Nephron (organoid): ENCODE results near the gene KRT1.

ENCODE experiments used
- H3K27ac Mint-ChIP-seq, 3 experiments: 2 replicates each; pipeline ENCODE4 v1.8.0; 2020; ENCODE audit warnings: mixed read lengths in 3 of 3, mild to moderate bottlenecking in 2 of 3, moderate library complexity in 1 of 3
- H3K27me3 Mint-ChIP-seq: 2 replicates; pipeline ENCODE4 v1.8.0; 2021; ENCODE audit warnings: low read depth, mild to moderate bottlenecking, moderate library complexity, mixed read lengths
- H3K36me3 Mint-ChIP-seq: 2 replicates; pipeline ENCODE4 v1.8.0; 2020; ENCODE audit warnings: low read depth, mixed read lengths
- H3K4me1 Mint-ChIP-seq: 2 replicates; pipeline ENCODE4 v1.8.0; 2020; ENCODE audit warnings: mixed read lengths
- H3K4me3 Mint-ChIP-seq, 3 experiments: 2 replicates each; pipeline ENCODE4 v1.8.0; 2020; ENCODE audit warnings: mild to moderate bottlenecking in 3 of 3, mixed read lengths in 3 of 3, moderate library complexity in 2 of 3
- H3K9me3 Mint-ChIP-seq: 2 replicates; pipeline ENCODE4 v1.8.0; 2020; ENCODE audit warnings: mixed read lengths
- CTCF ChIP-seq, 3 experiments: fragments of 200-600 bp; sonication (generic); IDR thresholded peaks; one replicate each; pipeline ENCODE4 v1.5.0; 2021; ENCODE audit warnings: antibody characterized with exemption in 3 of 3; ENCODE audit not compliant: unreplicated experiment in 3 of 3

Gene KRT1

GRCh38 chr12:52722680-52723079 lies 42.5 kb upstream of the KRT1 start:
- Mint-ChIP-seq H3K4me3 (no peak overlapping the region), H3K27me3 (peaks cover 62% of the 10 kb centered on the region)

GRCh38 chr12:52721838-52722470 lies 41.7 kb upstream of the KRT1 start:
- no peaks in the 10 kb centered on the region for H3K4me1 Mint-ChIP-seq
- TF ChIP-seq CTCF (IDR thresholded peaks at IDR 0.05; ENCODE audit: unreplicated experiment in 3 of 3): no peak
- no peak overlapping the region for H3K27ac Mint-ChIP-seq
- no peaks in the 10 kb centered on the region for H3K36me3 Mint-ChIP-seq
- no peaks in the 10 kb centered on the region for H3K9me3 Mint-ChIP-seq
- H3K27me3 Mint-ChIP-seq: peaks cover 63% of the 10 kb centered on the region
- no peak overlapping the region for H3K4me3 Mint-ChIP-seq

More at GRCh38 chr12:52722680-52723079, 42.5 kb upstream of the KRT1 start:
- Mint-ChIP-seq H3K4me1 (no peaks in the 10 kb centered on the region), H3K36me3 (no peaks in the 10 kb centered on the region), H3K9me3 (no peaks in the 10 kb centered on the region), H3K27ac (no peak overlapping the region)
- TF ChIP-seq CTCF (IDR thresholded peaks at IDR 0.05; ENCODE audit: unreplicated experiment in 3 of 3): no peak

GRCh38 chr12:52720365-52720886 lies 40.2 kb upstream of the KRT1 start:
- Mint-ChIP-seq H3K27me3 (peaks cover 72% of the 10 kb centered on the region), H3K4me3 (no peak overlapping the region), H3K27ac (no peak overlapping the region), H3K4me1 (no peaks in the 10 kb centered on the region), H3K36me3 (no peaks in the 10 kb centered on the region), H3K9me3 (no peaks in the 10 kb centered on the region)
- no peak for TF ChIP-seq CTCF (IDR thresholded peaks at IDR 0.05; ENCODE audit: unreplicated experiment in 3 of 3)

- Mint-ChIP-seq H3K27ac (no peak overlapping the region), H3K27me3 (peaks cover 80% of the 10 kb centered on the region), H3K9me3 (no peaks in the 10 kb centered on the region), H3K4me1 (no peaks in the 10 kb centered on the region), H3K4me3 (no peak overlapping the region), H3K36me3 (no peaks in the 10 kb centered on the region)
- no peak for TF ChIP-seq CTCF (IDR thresholded peaks at IDR 0.05; ENCODE audit: unreplicated experiment in 3 of 3)
These were observed 35.9 kb upstream of the KRT1 start for GRCh38 chr12:52716061-52716460.

- Mint-ChIP-seq H3K9me3 (no peaks in the 10 kb centered on the region), H3K27me3 (peaks cover 81% of the 10 kb centered on the region), H3K4me1 (no peaks in the 10 kb centered on the region), H3K36me3 (no peaks in the 10 kb centered on the region), H3K4me3 (no peak overlapping the region), H3K27ac (no peak overlapping the region)
- no peak for TF ChIP-seq CTCF (IDR thresholded peaks at IDR 0.05; ENCODE audit: unreplicated experiment in 3 of 3)
These were observed 35.2 kb upstream of the KRT1 start for GRCh38 chr12:52715416-52715815.

GRCh38 chr12:52714887-52715281 lies 34.7 kb upstream of the KRT1 start:
- TF ChIP-seq CTCF (IDR thresholded peaks at IDR 0.05; ENCODE audit: unreplicated experiment in 3 of 3): no peak
- no peaks in the 10 kb centered on the region for H3K36me3 Mint-ChIP-seq
- no peaks in the 10 kb centered on the region for H3K4me1 Mint-ChIP-seq
- H3K27me3 Mint-ChIP-seq: peaks cover 79% of the 10 kb centered on the region
- peak overlapping the region; percentile 3 to 53 (median 4) for H3K4me3 Mint-ChIP-seq
- H3K27ac Mint-ChIP-seq: no peak overlapping the region
- no peaks in the 10 kb centered on the region for H3K9me3 Mint-ChIP-seq
